ENCODE data around the gene AHNAK2.
"Not testable (repeated sequence)": the region's sequence is repeated elsewhere in the genome, so short reads cannot be mapped to it uniquely, and the experiment has no call there.

The AHNAK2 gene

GRCh38 chr14:104891121-104891551, 87.0 kb downstream of the AHNAK2 start:
- Histone ChIP-seq H3K9me3 (ENCODE audit: control insufficient read depth, low read length) (no peaks in the 10 kb centered on the region), H3K27ac (ENCODE audit: low read depth, low read length, severe bottlenecking) (no peak overlapping the region), H3K4me3 (ENCODE audit: extremely low read depth, insufficient read depth, low read length, poor library complexity, severe bottlenecking) (no peak overlapping the region), H3K36me3 (ENCODE audit: control insufficient read depth, insufficient read depth, low read length) (peaks cover 21% of the 10 kb centered on the region), H3K4me1 (ENCODE audit: control insufficient read depth, insufficient read depth, low read length, poor library complexity, severe bottlenecking) (no peaks in the 10 kb centered on the region)
- WGBS, 2 experiments (ENCODE audit: insufficient coverage in 2 of 2): 91 to 100% methylated on average over 1 to 3 of the region's 4 CpGs

- peaks cover 25% of the 10 kb centered on the region for H3K36me3 ChIP-seq (ENCODE audit: control insufficient read depth, insufficient read depth, low read length)
- H3K4me1 ChIP-seq (ENCODE audit: control insufficient read depth, insufficient read depth, low read length, poor library complexity, severe bottlenecking); H3K9me3 ChIP-seq (ENCODE audit: control insufficient read depth, low read length); H3K27ac ChIP-seq (ENCODE audit: low read depth, low read length, severe bottlenecking); H3K4me3 ChIP-seq (ENCODE audit: extremely low read depth, insufficient read depth, low read length, poor library complexity, severe bottlenecking): not testable (repeated sequence)
These were observed 87.9 kb downstream of the AHNAK2 start for GRCh38 chr14:104890292-104890691.

- Histone ChIP-seq H3K9me3 (ENCODE audit: control insufficient read depth, low read length) (no peaks in the 10 kb centered on the region), H3K36me3 (ENCODE audit: control insufficient read depth, insufficient read depth, low read length) (peaks cover 29% of the 10 kb centered on the region), H3K27ac (ENCODE audit: low read depth, low read length, severe bottlenecking) (no peak overlapping the region), H3K4me3 (ENCODE audit: extremely low read depth, insufficient read depth, low read length, poor library complexity, severe bottlenecking) (no peak overlapping the region), H3K4me1 (ENCODE audit: control insufficient read depth, insufficient read depth, low read length, poor library complexity, severe bottlenecking) (no peaks in the 10 kb centered on the region)
- 91 to 92% methylated on average over 20 to 23 of the region's 23 CpGs for WGBS, 2 experiments (ENCODE audit: insufficient coverage in 2 of 2)
These were observed 88.8 kb downstream of the AHNAK2 start for GRCh38 chr14:104889375-104889757.

- H3K27ac ChIP-seq (ENCODE audit: low read depth, low read length, severe bottlenecking): no peak overlapping the region
- no peaks in the 10 kb centered on the region for H3K9me3 ChIP-seq (ENCODE audit: control insufficient read depth, low read length)
- WGBS, 2 experiments (ENCODE audit: insufficient coverage in 2 of 2): 93 to 96% methylated on average over 21 to 22 of the region's 26 CpGs
- no peak overlapping the region for H3K4me3 ChIP-seq (ENCODE audit: extremely low read depth, insufficient read depth, low read length, poor library complexity, severe bottlenecking)
- H3K4me1 ChIP-seq (ENCODE audit: control insufficient read depth, insufficient read depth, low read length, poor library complexity, severe bottlenecking): no peaks in the 10 kb centered on the region
- peaks cover 35% of the 10 kb centered on the region for H3K36me3 ChIP-seq (ENCODE audit: control insufficient read depth, insufficient read depth, low read length)
These were observed 89.4 kb downstream of the AHNAK2 start for GRCh38 chr14:104888489-104889374.

GRCh38 chr14:104887623-104888488, 90.3 kb downstream of the AHNAK2 start:
- no peak overlapping the region for H3K4me3 ChIP-seq (ENCODE audit: extremely low read depth, insufficient read depth, low read length, poor library complexity, severe bottlenecking)

More at GRCh38 chr14:104887623-104888488, 90.3 kb downstream of the AHNAK2 start:
- H3K9me3 ChIP-seq (ENCODE audit: control insufficient read depth, low read length): no peaks in the 10 kb centered on the region
- H3K27ac ChIP-seq (ENCODE audit: low read depth, low read length, severe bottlenecking): no peak overlapping the region
- peaks cover 36% of the 10 kb centered on the region for H3K36me3 ChIP-seq (ENCODE audit: control insufficient read depth, insufficient read depth, low read length)
- 95 to 97% methylated on average over 23 to 30 of the region's 33 CpGs for WGBS, 2 experiments (ENCODE audit: insufficient coverage in 2 of 2)
- H3K4me1 ChIP-seq (ENCODE audit: control insufficient read depth, insufficient read depth, low read length, poor library complexity, severe bottlenecking): no peaks in the 10 kb centered on the region

Measured in mesodermal cell (in vitro differentiated cells).